22Rv1 (cell line): ENCODE results near the gene RERE.

Source experiments
- H3K27ac ChIP-seq: fragments of 450-650 bp; 2 replicates; pipeline ENCODE4 v1.5.1; 2017
- CTCF ChIP-seq: fragments of 450-650 bp; IDR thresholded peaks from 2 replicates; pipeline ENCODE4 v1.5.1; 2017; ENCODE audit warnings: mild to moderate bottlenecking
- ZFX ChIP-seq: fragments of 450-650 bp; IDR thresholded peaks from 2 replicates; pipeline ENCODE4 v1.6.1; 2017; ENCODE audit warnings: antibody characterized with exemption, borderline replicate concordance

The RERE gene

GRCh38 chr1:8817412-8818324 lies at the start of gene RERE:
RERE (minus strand) TSS chr1:8817640.
- TF ChIP-seq ZFX = no peak
- TF ChIP-seq CTCF = 0 out of 2 replicates have a peak, but pooled peaks have one; percentile 11

DNA sequence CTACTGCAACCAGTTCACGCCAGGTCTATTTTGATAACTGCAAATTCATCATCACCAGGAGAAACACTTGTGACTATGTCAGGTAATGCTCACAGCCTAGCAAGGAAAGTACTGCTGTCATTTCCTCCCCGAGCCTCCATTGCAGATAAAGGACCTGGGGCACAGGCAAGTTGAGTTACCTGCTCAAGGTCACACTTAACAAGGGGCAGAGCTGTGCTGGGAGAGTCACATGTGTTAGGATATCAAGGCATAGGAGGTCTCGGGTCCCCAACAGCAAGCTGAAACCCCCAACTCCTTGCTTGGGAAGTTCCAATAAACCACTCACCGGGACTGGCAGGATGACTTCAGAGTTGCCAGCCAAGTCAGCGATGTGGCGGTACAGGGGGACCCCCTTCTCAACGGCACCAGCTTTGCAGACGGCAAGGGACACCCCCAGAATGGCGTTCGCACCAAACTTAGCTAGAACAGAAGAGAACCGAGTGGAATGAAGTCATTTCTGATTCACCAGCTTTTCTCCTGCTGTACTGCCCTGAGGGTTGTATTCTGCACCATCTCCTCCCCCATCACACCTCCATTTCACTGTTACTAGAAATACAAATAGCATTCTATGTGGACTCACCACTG lies 49.5 kb upstream of the RERE start:
- no peak overlapping the region for H3K27ac ChIP-seq
- no peak for TF ChIP-seq CTCF
- TF ChIP-seq ZFX = no peak

More at GRCh38 chr1:8817412-8818324, at the start of gene RERE:
- H3K27ac ChIP-seq = peak within 1 kb of the TSS; percentile 93

GRCh38 chr1:8866173-8866791 lies 48.8 kb upstream of the RERE start:
- TF ChIP-seq CTCF (no peak), ZFX (no peak)
- H3K27ac ChIP-seq = no peak overlapping the region

DNA sequence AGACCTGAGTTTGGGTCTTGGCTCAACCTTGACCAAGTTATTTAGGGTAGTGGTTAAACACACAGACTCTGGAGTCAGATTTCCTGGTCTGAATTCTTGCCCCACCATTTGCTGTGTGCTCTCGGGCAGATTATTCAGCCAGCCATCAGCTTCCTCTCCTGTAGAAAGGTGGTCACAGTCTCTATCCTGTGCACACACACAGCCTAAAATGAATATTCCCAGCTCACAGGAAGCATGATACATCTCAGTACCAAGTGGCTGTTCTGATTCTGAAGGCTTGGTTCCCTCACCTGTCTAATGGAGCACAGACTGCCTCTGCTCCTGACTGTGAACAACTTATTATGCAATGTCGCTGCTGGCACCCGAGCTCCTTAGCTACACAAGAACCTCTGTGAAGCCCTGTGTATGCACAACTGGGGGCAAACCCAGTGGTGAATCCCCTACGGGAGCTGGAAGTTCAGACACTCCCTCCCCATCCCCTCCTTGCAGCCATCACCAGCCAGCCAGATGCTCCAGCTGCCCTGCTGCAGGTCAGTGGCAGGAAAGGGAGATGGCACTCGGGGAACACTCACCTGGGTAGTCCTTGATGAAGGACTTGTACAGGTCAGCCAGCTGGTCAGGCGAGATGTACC lies 47.4 kb upstream of the RERE start:
- TF ChIP-seq ZFX (no peak), CTCF (no peak)
- no peak overlapping the region for H3K27ac ChIP-seq

DNA sequence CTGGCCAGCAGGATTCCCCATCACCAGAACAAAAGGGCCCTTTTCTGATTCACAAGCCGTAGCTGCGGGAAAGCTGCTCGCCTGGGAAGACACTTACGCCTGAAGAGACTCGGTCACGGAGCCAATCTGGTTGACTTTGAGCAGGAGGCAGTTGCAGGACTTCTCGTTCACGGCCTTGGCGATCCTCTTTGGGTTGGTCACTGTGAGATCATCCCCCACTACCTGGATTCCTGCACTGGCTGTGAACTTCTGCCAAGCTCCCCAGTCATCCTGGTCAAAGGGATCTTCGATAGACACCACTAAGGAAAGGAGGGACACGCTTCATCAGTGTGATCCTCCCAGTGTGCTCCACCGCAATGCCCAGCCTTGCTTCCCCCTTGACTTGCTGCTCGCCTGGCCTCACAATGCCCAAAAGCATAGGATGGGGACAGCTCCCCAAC lies 46.4 kb upstream of the RERE start:
- no peak overlapping the region for H3K27ac ChIP-seq
- TF ChIP-seq ZFX (no peak), CTCF (no peak)

- no peak for TF ChIP-seq CTCF
- TF ChIP-seq ZFX = no peak
- no peak overlapping the region for H3K27ac ChIP-seq
Observed at GRCh38 chr1:8863138-8863537, 45.7 kb upstream of the RERE start.
